HG03175 (cell line): ENCODE data around the gene TBKBP1.

Experiments
- ATAC-seq: cut with Tn5 transposase; IDR thresholded peaks from one replicate; pipeline ENCODE4 v1.9.1; 2021; ENCODE audit warnings: mild to moderate bottlenecking, moderate library complexity; ENCODE audit not compliant: unreplicated experiment

The TBKBP1 gene

DNA sequence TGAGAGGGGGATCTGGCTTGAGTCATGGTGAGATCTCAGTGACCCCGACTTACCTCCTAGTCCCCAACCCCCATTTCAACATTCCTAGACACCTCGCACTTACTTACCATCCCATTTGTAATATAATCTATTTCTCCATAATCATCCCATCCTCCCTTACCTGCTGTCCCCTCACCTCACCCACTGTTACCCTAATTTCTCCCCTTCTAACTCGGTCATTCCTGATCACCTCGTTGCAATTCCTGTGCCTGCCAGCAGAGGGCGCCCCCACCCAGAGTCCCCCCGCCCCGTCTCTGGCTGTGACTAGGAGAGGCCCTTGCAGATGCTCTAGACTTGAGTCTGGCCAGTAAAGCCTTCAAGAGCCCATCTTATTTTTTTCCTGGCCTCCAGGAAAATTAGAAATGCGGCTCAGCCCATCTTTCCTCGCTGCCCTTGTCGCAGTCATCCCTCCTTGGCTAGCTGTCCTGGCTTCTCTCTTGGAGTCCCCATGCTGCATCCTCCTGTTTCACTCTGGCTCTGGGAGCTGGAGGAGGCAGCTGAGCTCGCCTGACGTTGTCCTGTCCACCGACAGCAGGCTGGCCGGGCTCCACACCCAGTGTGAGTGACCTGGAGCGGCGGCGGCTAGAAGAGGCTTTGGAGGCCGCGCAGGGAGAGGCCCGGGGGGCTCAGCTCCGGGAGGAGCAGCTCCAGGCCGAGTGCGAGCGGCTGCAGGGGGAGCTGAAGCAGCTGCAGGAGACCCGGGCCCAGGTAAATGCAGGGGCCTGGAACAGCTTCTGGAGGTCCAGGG, 5.0 kb downstream of the TBKBP1 start:
- no peak for ATAC-seq

DNA sequence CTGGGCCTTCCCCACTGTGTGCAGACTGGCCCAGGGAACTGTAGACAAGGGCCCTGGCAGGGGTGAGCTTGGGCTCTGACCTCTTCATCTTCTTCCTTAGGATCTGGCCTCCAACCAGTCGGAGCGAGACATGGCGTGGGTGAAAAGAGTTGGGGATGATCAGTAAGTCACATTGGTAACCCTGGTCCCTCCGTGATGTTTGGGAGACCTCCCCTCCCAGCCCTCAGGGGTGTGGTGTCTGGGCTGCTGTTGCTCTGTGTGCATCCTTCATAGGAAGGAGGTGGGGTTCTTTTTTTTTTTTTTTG, 5.5 kb downstream of the TBKBP1 start:
- no peak for ATAC-seq

GRCh38 chr17:47700471-47701449, 6.8 kb downstream of the TBKBP1 start:
- no peak for ATAC-seq

GRCh38 chr17:47701608-47702007, 7.6 kb downstream of the TBKBP1 start:
- no peak for ATAC-seq

- ATAC-seq = no peak
These were observed 8.5 kb downstream of the TBKBP1 start for GRCh38 chr17:47702391-47702995.

GRCh38 chr17:47703191-47703591, 9.2 kb downstream of the TBKBP1 start:
- no peak for ATAC-seq

DNA sequence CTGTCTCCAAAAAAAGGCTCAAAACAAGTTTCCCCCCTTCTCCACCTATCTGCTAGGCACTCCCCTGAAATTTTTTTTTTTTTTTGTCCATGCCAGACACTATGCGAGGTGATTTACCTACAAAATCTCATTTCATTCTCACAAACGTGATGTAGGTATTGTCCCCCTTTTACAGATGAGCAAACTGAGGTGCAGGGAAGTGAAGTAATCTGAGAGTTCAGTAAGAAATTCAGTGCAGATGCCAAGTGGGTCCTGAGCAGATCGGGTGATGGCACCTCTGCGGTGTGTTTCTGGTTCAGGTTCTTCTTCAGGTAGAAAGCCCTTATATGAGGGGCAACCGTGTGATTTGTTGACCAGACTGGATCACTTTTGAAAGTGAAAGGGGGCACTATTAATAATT, 9.7 kb downstream of the TBKBP1 start:
- ATAC-seq = no peak

- ATAC-seq = no peak
These were observed 10.2 kb downstream of the TBKBP1 start for GRCh38 chr17:47704116-47704515.

DNA sequence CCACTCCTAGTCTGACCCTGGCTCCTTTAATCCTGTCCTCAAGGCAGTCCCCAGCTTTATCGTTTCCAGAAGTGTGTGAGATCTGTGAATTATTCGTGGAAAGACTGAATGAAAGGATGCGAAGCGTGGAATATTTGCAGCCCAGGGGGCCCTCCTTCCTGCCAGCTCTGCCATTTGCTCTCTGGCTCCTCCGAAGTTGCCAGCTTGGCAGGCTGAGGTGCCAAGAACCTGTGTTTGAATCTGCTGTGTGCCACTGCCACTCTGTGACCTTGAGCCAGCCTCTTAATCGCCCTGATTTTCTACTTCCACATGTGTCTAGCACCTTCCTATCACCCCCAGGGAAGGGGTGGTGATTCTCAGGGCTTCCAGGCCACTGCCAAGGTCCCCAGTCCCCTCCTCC, 10.8 kb downstream of the TBKBP1 start:
- no peak for ATAC-seq

GRCh38 chr17:47705536-47706530, 11.9 kb downstream of the TBKBP1 start:
- no peak for ATAC-seq

- ATAC-seq = no peak
These were observed 13.3 kb downstream of the TBKBP1 start for GRCh38 chr17:47707056-47707804.

DNA sequence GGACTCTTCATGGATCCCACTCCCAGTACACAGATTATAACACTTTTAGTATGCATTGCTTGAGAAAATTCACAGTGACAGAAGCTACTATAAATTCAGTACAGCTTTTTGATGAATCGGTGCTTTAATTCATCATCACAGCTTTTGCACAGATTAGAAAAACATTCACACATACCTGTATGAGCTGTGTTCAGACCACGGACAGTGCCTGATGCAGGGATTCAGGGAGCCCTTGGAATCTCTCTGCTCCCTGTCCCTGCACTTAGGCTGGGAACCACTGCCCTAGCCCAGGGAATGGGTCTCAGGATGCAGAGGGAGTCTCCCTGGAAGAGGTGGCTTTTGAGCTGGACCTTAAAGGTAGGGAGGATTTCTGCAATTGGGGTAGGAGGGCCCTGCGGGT, 13.9 kb downstream of the TBKBP1 start:
- ATAC-seq = no peak

DNA sequence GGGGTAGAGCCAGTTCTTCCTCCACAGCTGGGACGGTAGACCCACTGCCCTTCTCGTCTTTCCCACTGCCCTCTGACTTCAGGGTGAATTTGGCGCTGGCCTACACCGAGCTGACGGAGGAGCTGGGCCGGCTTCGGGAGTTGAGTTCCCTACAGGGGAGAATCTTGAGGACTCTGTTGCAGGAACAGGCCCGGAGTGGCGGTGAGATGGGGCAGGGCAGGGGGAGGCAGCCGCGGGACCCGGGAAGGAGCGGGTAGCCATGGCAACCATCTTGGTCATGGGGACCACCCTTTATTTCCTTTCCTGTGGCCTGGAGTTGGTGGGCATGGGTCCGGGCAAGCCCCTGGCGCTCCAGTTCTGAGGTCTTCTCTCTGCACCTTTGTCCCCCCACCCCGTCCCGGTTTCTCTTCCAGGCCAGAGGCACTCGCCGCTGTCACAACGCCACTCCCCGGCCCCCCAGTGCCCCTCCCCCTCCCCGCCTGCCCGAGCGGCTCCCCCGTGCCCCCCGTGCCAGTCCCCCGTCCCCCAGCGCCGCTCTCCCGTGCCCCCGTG, 14.4 kb downstream of the TBKBP1 start:
- ATAC-seq = no peak

DNA sequence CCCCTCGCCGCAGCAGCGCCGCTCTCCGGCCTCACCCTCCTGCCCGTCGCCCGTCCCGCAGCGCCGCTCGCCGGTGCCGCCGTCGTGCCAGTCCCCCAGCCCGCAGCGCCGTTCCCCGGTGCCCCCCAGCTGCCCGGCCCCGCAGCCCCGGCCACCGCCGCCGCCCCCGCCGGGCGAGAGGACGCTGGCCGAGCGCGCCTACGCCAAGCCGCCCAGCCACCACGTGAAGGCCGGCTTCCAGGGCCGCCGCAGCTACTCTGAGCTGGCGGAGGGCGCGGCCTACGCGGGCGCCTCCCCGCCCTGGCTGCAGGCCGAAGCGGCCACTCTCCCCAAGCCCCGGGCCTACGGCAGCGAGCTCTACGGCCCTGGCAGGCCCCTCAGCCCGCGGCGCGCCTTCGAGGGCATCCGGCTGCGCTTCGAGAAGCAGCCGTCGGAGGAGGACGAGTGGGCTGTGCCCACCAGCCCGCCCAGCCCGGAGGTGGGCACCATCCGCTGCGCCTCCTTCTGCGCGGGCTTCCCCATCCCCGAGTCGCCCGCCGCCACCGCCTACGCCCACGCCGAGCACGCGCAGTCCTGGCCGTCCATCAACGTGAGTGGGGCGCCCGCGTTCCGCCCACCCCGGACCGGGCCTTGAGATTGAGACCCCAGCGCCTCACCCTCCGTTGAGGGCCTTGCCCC, 15.0 kb downstream of the TBKBP1 start:
- ATAC-seq = no peak

DNA sequence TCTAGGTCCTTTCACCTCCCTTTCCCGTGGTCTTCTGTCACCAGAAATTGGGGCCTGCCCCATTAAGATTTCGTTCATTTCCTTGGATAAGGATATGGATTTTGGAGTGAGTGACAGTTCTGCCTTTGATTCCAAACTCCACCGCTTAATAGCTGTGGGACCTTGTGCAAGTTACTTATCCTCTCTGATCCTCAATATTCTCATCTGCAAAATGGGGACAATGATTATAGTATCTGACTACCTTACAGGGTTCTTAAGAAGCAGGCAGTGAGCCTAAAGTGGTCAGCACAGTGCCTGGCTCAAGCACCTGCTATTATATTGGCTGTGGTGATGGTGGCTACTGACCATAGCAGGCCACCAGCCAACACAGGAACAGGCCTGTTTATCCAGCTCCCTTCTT, 15.6 kb downstream of the TBKBP1 start:
- ATAC-seq = no peak

GRCh38 chr17:47711366-47712099, 17.6 kb downstream of the TBKBP1 start:
- ATAC-seq = no peak

GRCh38 chr17:47712330-47713023, 18.5 kb downstream of the TBKBP1 start:
- ATAC-seq = no peak
